NCI-H510A treated with DMSO at 0.1 percent for 48 hours (cell line): ENCODE measurements around the gene PLEKHB2.
"Not testable (repeated sequence)": the region's sequence is repeated elsewhere in the genome, so short reads cannot be mapped to it uniquely, and the experiment has no call there.

Experiments used
- DNase-seq: peaks from one replicate; lab custom pipeline; 2025; lab: John Stamatoyannopoulos, UW

The PLEKHB2 gene

DNA sequence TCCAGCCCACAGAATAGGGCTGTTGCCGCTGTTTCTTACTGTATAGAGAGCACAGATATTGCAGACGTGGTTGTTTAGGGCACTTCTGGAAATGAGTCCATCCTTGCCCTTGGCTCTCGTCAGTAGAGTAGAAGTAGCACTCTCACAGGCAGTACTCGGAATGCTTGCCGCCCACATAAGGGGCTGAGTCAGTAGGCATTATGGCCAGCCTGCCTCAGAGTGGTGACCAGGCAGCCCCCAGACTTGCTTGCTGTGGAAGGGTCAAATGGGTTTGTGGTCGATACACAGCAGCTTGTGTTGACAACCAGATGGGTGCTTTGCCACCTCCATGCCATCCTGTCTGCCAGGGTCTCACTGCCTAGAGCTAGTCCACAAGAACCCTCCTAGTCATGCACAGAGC, 38.7 kb downstream of the PLEKHB2 start:
- DNase-seq: no peak

DNA sequence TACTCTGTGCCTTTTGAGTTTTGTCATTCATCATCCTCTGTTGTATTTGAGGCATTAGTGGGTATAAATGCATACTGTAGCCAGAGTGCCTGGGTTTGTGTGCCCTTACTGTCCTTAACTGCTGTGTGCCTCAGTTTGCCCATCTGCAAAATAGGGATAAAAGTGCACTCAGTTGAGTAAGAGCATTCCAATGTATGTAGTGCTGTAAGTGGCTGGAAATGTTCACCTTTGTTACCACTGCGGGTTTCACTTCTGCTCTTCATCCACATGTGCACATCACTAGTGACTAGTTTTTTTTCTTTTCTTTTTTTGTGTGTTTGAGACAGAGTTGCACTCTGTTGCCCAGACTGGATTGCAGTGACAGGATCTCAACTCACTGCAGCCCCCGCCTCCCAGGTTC, 39.9 kb downstream of the PLEKHB2 start:
- no peak for DNase-seq

DNA sequence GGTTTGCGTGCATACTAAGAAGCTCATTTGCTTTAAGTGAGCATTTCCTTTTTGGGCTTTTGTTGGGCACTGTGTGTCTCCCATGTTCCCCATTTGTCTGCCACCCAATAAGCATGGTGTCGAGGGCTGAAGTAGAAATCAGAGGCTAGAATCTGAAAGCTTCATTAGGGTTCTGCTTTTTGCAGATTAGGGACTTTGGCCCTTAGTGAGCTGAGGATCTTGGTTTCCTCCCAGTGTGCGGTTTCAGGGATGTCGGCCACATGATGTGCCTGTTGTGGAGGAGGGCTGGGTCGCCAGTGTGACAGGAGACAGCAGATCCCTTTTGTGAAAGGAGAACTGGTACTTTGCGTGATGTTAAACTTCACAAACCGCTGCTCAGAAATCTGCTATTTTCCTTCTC, 41.1 kb downstream of the PLEKHB2 start:
- no peak for DNase-seq

DNA sequence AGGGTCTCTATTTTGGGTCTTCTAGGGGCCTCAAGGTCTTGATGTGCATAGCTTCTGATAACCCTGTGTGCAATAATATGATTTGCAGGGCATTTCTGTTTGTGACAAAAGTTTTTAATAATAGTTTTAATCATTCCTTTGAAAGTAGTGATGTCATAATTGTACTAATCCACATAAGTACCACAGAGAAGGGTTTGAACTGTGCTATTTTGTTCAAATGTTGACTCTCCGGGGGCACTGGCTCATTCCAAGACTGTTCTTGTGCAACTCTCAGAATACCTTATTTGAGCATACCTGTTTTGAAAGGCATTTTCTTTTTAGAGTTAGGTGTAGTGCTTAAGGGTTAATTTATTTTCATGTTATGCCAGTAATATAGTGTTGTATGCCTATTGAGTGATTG, 41.6 kb downstream of the PLEKHB2 start:
- no peak for DNase-seq

GRCh38 chr2:131148426-131148825, 43.3 kb downstream of the PLEKHB2 start:
- no peak for DNase-seq

DNA sequence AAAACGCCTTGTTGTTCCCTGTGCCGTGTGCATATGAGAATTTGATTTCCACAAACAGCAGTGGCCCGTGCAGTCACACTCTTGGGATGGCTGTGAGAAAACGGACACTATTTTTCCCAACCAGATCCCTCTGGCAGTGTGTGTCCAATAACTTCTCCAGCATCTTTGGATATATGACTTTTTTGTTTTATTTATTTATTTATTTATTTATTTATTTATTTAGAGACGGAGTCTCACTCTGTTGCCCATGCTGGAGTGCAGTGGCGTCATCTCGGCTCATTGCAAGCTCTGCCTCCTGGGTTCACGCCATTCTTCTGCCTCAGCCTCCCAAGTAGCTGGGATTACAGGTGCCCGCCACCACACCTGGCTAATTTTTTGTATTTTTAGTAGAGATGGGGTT, 45.0 kb downstream of the PLEKHB2 start:
- DNase-seq: not testable (repeated sequence)

DNA sequence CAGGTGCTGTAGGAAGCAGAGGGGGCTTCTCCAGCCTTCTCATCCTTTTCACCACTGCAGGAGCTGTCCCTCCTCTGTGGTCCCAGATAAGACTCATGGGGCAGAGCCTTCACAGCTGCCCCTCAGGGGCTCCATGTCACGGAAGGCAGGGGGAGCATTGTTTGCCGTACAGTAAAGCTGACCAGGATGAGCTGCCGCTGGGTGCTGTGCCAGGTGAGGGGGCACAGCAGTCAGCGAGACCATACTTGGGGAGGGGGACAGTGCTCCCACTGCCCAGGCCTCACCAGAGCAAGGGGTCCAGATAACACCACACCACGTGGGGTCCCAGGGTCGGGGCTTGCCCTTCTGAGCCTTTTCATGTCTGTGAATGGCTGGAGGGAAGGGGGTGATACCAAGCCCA, 46.3 kb downstream of the PLEKHB2 start:
- no peak for DNase-seq

- no peak for DNase-seq
Observed at GRCh38 chr2:131152074-131152473, 46.9 kb downstream of the PLEKHB2 start.

DNA sequence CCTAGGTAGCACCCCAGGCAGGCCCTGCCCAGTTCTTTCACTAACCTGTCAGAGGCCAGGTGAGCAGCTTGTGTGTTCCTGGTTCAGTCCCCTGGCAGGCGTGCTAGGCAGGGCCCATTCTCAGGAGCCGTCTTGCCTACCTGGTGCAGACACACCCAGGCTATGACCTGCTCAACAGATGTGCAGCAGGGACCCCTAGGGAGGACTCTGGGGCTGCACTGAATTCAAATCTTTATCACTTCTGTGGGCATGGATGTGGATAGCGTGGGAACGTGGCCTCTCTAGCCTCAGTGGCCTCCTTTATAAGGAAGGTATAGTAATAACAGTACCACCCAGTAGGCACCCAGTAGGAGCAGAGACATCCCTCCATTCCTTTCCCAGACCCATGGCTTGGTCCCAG, 48.4 kb downstream of the PLEKHB2 start:
- DNase-seq: no peak

- DNase-seq: peak; percentile 83
Observed at GRCh38 chr2:131154071-131154531, 49.0 kb downstream of the PLEKHB2 start.

DNA sequence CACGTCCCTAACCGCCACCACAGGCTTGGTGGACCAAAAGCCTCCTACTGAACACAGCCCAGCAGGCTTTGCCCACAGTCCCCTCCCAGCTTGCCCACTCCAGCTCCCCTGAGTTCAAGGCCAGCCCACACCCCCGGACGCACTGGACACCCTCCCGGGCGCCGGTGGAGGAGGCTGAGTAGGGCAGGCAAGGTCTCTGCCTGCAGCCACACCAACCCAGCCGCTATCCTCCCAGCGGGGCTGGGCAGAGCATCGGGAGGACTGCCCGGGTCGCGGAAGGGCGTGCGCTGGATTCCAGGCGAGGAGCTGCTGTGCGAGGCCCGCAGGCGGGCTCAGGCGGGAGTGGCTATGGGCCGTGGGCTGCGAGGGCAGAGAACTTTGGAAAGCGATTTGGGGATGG, 49.5 kb downstream of the PLEKHB2 start:
- no peak for DNase-seq

DNA sequence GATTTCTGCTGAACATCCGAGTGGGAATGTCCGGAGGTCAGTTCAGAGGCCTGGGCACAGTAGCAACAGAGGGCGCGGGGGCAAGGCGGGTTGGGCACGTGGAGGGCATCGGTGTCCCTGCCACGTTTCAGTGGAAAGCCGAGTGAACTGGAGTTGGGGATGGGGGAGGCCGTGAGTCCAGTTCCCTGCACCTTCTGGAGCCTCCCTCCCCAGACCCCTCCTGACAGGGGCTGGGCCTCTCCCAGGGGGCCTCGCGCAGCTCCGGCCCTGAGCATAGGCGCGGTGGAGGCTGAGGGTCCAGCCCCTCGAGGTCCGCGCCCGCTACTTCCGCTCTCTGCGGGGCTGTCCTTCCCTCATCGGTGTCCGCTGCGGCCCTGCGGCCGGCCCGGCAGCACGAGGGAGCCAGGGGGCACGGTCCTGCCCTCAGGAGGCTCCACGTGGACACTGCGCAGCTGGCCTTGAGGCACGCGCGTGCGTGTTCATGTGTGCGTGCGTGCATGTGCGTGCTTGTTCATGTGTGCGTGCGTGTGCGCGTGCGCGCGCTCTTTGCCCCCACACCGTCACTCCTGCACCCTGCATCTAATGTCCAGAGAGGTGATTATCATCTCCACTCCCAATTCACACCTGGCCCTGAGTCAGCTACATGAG, 50.2 kb downstream of the PLEKHB2 start:
- no peak for DNase-seq

DNA sequence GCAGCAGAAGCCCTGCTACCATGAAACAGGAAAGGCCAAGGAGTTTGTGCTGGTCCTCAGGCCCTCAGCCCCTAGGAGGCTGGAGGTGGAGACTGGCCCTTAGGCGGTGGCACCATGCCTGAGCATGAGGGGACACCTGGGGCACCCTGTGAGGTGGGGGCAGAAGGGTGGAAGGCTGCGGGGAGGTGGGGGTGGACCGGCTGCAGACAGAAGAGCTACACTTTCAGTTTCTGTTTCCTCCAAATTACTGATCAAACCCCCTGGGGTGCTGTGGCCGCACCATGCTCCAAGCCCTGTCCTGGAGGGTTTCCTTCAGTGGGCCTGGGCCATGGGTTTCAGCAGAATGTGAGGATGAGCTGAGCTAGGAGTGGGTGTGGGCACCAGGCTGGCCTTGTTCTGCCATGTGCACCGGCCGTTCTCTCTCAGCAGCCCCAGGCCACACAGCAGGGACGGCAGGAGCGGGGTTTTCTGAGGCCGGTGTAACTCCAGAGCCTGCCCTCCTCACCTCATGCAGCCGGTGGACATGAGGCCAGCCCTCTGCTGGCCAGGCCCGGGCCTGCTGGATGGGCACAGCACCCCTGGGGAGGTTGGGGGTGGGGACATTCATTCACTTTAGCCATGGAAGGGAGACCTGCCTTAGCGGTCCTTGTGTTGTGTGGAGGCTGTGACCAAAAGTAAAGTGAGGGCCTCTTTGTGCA, 51.5 kb downstream of the PLEKHB2 start:
- DNase-seq: no peak

DNA sequence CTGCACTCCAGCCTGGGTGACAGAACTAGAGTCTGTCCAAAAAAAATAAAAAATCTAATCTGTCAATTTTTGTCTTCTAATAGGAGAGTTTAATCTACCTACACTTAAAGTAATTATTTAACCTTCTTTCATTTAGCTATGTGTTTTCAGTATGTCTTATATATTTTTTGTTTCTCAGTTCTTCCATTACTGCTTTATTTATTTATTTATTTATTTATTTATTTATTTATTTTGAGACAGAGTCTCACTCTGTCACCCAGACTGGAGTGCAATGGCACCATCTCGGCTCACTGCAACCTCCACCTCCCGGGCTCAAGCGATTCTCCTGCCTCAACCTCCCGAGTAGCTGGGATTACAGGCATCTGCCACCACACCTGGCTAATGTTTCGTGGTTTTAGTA, 60.4 kb downstream of the PLEKHB2 start:
- DNase-seq: not testable (repeated sequence)

- no peak for DNase-seq
Observed at GRCh38 chr2:131168538-131168937, 63.4 kb downstream of the PLEKHB2 start.

GRCh38 chr2:131178050-131178449, 72.9 kb downstream of the PLEKHB2 start:
- DNase-seq: not testable (repeated sequence)

DNA sequence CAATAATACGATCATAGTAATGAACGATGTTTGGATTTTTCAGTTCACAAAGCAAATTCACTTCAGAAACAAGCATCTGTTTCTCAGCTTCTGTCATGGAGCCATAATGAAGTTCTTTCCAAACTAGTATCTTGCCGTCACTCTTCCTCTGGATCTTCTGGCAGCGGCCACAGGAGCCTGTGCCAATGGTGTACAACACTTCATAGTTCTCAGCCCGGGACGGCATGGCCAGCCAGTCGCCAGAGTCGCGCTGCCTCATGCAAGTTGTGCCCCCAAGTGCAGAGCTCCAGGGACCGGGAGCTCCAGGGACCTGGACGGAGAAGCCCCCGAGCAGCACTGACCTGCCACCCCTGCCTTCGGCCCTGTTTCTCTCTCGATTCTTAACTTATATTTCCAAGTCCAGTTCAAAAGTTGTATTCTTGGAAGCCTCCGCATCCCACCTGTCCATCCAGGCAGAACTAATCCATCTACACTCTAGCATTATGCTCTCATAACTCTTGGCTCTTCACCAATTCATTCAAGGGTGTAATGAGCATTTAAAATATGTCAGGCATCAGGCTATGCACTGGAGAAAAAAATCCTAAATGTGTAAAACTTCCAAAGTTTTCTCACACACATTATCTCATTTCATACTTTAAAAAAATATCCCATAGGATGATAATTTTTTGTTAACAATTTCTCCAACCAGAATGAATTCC, 73.7 kb downstream of the PLEKHB2 start:
- DNase-seq: not testable (repeated sequence)

GRCh38 chr2:131181451-131181850, 76.3 kb downstream of the PLEKHB2 start:
- not testable (repeated sequence) for DNase-seq

DNA sequence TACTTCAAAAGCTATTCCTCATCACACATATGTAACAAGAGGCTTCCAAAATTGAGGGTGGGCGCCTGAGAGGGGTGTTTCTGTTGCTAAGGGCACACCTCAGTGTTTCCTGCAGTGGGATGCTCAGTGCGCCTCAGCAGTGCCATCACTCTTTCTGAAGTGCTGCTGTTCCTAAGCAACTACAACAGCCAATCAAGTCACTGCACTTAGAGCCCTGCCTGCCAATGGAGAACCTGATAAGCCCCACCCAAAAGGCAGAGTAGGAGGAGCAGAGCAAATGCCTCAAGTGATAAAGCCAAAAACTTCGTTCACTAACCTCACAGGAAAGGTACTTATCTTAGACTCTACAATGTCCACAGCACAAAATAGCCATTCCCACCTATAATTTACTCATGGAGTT, 88.3 kb downstream of the PLEKHB2 start:
- not testable (repeated sequence) for DNase-seq

- DNase-seq: not testable (repeated sequence)
Observed at GRCh38 chr2:131196186-131196585, 91.0 kb downstream of the PLEKHB2 start.
